Mesodermal cell (in vitro differentiated cells): ENCODE data around the gene ADAMTS2.

Experiments used
- H3K27ac ChIP-seq: 2 replicates; pipeline ENCODE4 v1.7.0; 2013; ENCODE audit warnings: mild to moderate bottlenecking, low read depth, low read length, moderate library complexity; ENCODE audit not compliant: severe bottlenecking
- H3K36me3 ChIP-seq: 2 replicates; pipeline ENCODE4 v1.7.1; 2013; ENCODE audit warnings: mild to moderate bottlenecking, low read length, moderate library complexity; ENCODE audit not compliant: control insufficient read depth, insufficient read depth
- H3K4me1 ChIP-seq: one replicate; pipeline ENCODE4 v1.7.1; 2013; ENCODE audit warnings: mild to moderate bottlenecking, low read length; ENCODE audit not compliant: insufficient read depth, control insufficient read depth, poor library complexity, severe bottlenecking
- H3K4me3 ChIP-seq: 2 replicates; pipeline ENCODE4 v1.7.0; 2013; ENCODE audit warnings: low read length, control low read depth, mild to moderate bottlenecking; ENCODE audit not compliant: insufficient read depth, poor library complexity, severe bottlenecking; ENCODE audit errors: extremely low read depth
- H3K9me3 ChIP-seq: 2 replicates; pipeline ENCODE4 v1.7.1; 2013; ENCODE audit warnings: mild to moderate bottlenecking, low read length, moderate library complexity; ENCODE audit not compliant: control insufficient read depth
- WGBS, 2 experiments: methylation state at CpG; one replicate each; pipeline ENCODE4 v1.1.5; 2013; ENCODE audit warnings: missing lambda C conversion rate in 2 of 2; ENCODE audit not compliant: insufficient coverage in 2 of 2; 5-methylcytosine and 5-hydroxymethylcytosine counted together

ADAMTS2 gene

GRCh38 chr5:179298181-179298993, 46.9 kb downstream of the ADAMTS2 start:
- Histone ChIP-seq H3K4me1 (no peaks in the 10 kb centered on the region), H3K4me3 (no peak overlapping the region), H3K27ac (no peak overlapping the region), H3K36me3 (no peaks in the 10 kb centered on the region), H3K9me3 (peaks cover 3% of the 10 kb centered on the region)
- WGBS, 2 experiments: 96 to 98% methylated on average over 10 of the region's 14 CpGs

DNA sequence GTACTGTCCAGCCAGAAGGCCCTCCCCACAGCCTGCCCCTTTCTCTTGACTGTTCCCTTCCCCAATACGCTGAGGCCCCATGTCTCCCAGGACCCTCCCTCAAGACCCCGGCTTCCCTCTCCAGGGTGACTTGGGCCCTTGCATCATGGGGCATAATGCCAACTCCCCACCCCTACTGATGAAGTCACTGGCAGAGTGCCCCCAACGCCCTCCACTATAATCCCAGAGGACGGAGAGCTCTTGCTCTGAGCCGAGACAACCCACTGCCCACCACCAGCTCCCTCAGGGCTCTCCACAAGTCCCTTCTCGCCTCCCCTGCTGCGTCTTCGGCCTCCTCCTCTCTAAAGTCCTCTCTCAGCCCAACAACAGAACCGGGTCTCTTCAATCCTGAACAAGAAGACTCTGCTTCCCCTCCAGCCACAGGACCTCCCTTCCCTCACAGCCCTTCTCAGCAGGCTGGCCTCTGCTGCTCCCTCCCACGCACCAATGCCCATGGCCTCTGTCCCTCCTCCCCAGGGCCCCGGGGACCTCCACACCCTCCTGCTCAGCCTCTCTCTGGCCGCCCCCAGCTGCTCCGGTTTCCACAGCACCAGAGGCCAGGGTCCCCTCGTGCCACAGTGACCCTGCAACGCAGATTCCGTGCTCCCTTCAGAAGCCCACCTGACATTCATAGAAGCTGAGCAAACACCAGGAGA, 47.6 kb downstream of the ADAMTS2 start:
- no peaks in the 10 kb centered on the region for H3K4me1 ChIP-seq
- WGBS, 2 experiments: 92 to 93% methylated on average over 14 to 15 of the region's 16 CpGs
- H3K9me3 ChIP-seq: peaks cover 3% of the 10 kb centered on the region
- H3K27ac ChIP-seq: no peak overlapping the region
- H3K4me3 ChIP-seq: no peak overlapping the region
- H3K36me3 ChIP-seq: no peaks in the 10 kb centered on the region

DNA sequence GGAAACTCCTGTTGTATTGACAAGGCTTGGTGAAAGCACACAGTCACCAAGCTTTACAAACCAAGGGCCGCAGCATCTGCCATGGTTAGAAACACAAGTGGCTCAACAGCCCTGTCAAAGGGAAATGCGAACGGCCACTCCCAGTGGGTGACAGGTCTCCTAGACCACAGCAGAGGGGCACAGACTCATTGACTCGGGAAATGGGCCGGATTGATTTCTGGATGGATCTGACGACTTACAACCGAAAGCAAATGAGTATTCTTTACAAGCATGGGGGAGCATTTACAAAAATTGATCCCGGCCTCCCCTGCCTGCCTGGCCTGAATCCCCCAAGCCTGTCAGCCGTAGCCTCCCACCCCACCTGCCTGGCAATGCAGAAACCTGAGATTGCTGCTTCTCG, 48.2 kb downstream of the ADAMTS2 start:
- 93 to 94% methylated on average over 10 of the region's 10 CpGs for WGBS, 2 experiments
- Histone ChIP-seq H3K4me3 (no peak overlapping the region), H3K36me3 (no peaks in the 10 kb centered on the region), H3K4me1 (no peaks in the 10 kb centered on the region), H3K27ac (no peak overlapping the region), H3K9me3 (peaks cover 3% of the 10 kb centered on the region)

- WGBS, 2 experiments: 91% methylated on average over 9 to 20 of the region's 22 CpGs
These were observed 49.0 kb downstream of the ADAMTS2 start for GRCh38 chr5:179296150-179296821.

GRCh38 chr5:179295778-179296149, 49.5 kb downstream of the ADAMTS2 start:
- Histone ChIP-seq H3K4me1 (no peaks in the 10 kb centered on the region), H3K36me3 (no peaks in the 10 kb centered on the region), H3K9me3 (peaks cover 3% of the 10 kb centered on the region), H3K27ac (no peak overlapping the region), H3K4me3 (no peak overlapping the region)
- 90 to 96% methylated on average over 7 to 10 of the region's 10 CpGs for WGBS, 2 experiments

More at GRCh38 chr5:179296150-179296821, 49.0 kb downstream of the ADAMTS2 start:
- Histone ChIP-seq H3K27ac (no peak overlapping the region), H3K4me3 (no peak overlapping the region), H3K36me3 (no peaks in the 10 kb centered on the region), H3K9me3 (peaks cover 3% of the 10 kb centered on the region), H3K4me1 (no peaks in the 10 kb centered on the region)

GRCh38 chr5:179294891-179295777, 50.1 kb downstream of the ADAMTS2 start:
- Histone ChIP-seq H3K36me3 (no peaks in the 10 kb centered on the region), H3K9me3 (peaks cover 3% of the 10 kb centered on the region), H3K27ac (peak overlapping the region; percentile 23), H3K4me1 (no peaks in the 10 kb centered on the region), H3K4me3 (no peak overlapping the region)
- WGBS, 2 experiments: 87 to 93% methylated on average over 14 to 15 of the region's 19 CpGs

- 85 to 97% methylated on average over 9 of the region's 12 CpGs for WGBS, 2 experiments
- no peak overlapping the region for H3K4me3 ChIP-seq
- H3K4me1 ChIP-seq: no peaks in the 10 kb centered on the region
- H3K27ac ChIP-seq: peak overlapping the region; percentile 13
- no peaks in the 10 kb centered on the region for H3K36me3 ChIP-seq
- no peaks in the 10 kb centered on the region for H3K9me3 ChIP-seq
These were observed 51.0 kb downstream of the ADAMTS2 start for GRCh38 chr5:179294131-179294780.

GRCh38 chr5:179292681-179293635, 52.3 kb downstream of the ADAMTS2 start:
- Histone ChIP-seq H3K4me1 (no peaks in the 10 kb centered on the region), H3K27ac (no peak overlapping the region), H3K36me3 (no peaks in the 10 kb centered on the region), H3K4me3 (no peak overlapping the region), H3K9me3 (no peaks in the 10 kb centered on the region)
- whole genome bisulfite sequencing, 2 experiments: 91 to 94% methylated on average over 10 to 13 of the region's 16 CpGs

GRCh38 chr5:179292202-179292601, 53.1 kb downstream of the ADAMTS2 start:
- Histone ChIP-seq H3K4me1 (peaks cover 2% of the 10 kb centered on the region), H3K4me3 (no peak overlapping the region), H3K9me3 (no peaks in the 10 kb centered on the region), H3K27ac (no peak overlapping the region), H3K36me3 (no peaks in the 10 kb centered on the region)
- 90 to 100% methylated on average over 1 to 6 of the region's 7 CpGs for WGBS, 2 experiments
